Measurements from ENCODE around the gene BAHD1.
"Not testable (repeated sequence)": the region's sequence is repeated elsewhere in the genome, so short reads cannot be mapped to it uniquely, and the experiment has no call there.

Gene BAHD1

GRCh38 chr15:40443255-40443654 is 2.5 kb downstream of the BAHD1 start:
- in situ Hi-C loops (cut with HindIII; ENCODE audit: low sequenced_read_pairs): no loop called here

GRCh38 chr15:40443846-40444245 is 3.1 kb downstream of the BAHD1 start:
- in situ Hi-C loops (cut with HindIII; ENCODE audit: low sequenced_read_pairs): no loop called here

GRCh38 chr15:40444736-40445135 is 4.0 kb downstream of the BAHD1 start:
- in situ Hi-C loops (cut with HindIII; ENCODE audit: low sequenced_read_pairs): no loop called here

- in situ Hi-C loops (cut with HindIII; ENCODE audit: low sequenced_read_pairs): no loop called here
Measured at GRCh38 chr15:40445421-40445922, 4.7 kb downstream of the BAHD1 start.

GRCh38 chr15:40446144-40446543 is 5.4 kb downstream of the BAHD1 start:
- in situ Hi-C loops (cut with HindIII; ENCODE audit: low sequenced_read_pairs): no loop called here

- in situ Hi-C loops (cut with HindIII; ENCODE audit: low sequenced_read_pairs): no loop called here
Measured at GRCh38 chr15:40448354-40448753, 7.6 kb downstream of the BAHD1 start.

- in situ Hi-C loops (cut with HindIII; ENCODE audit: low sequenced_read_pairs): no loop called here
Measured at GRCh38 chr15:40449275-40449674, 8.5 kb downstream of the BAHD1 start.

- in situ Hi-C loops (cut with HindIII; ENCODE audit: low sequenced_read_pairs): no loop called here
Measured at GRCh38 chr15:40450047-40450446, 9.3 kb downstream of the BAHD1 start.

- in situ Hi-C loops (cut with HindIII; ENCODE audit: low sequenced_read_pairs): no loop called here
Measured at GRCh38 chr15:40451527-40452158, 10.9 kb downstream of the BAHD1 start.

- in situ Hi-C loops (cut with HindIII; ENCODE audit: low sequenced_read_pairs): no loop called here
Measured at GRCh38 chr15:40452296-40453090, 11.7 kb downstream of the BAHD1 start.

- in situ Hi-C loops (cut with HindIII; ENCODE audit: low sequenced_read_pairs): not testable (repeated sequence)
Measured at GRCh38 chr15:40453941-40454340, 13.2 kb downstream of the BAHD1 start.

- in situ Hi-C loops (cut with HindIII; ENCODE audit: low sequenced_read_pairs): no loop called here
Measured at GRCh38 chr15:40454904-40455391, 14.2 kb downstream of the BAHD1 start.

- in situ Hi-C loops (cut with HindIII; ENCODE audit: low sequenced_read_pairs): no loop called here
Measured at GRCh38 chr15:40456299-40456712, 15.6 kb downstream of the BAHD1 start.

- in situ Hi-C loops (cut with HindIII; ENCODE audit: low sequenced_read_pairs): no loop called here
Measured at GRCh38 chr15:40456738-40457137, 16.0 kb downstream of the BAHD1 start.

GRCh38 chr15:40458495-40459371 is 18.0 kb downstream of the BAHD1 start:
- in situ Hi-C loops (cut with HindIII; ENCODE audit: low sequenced_read_pairs): no loop called here

- in situ Hi-C loops (cut with HindIII; ENCODE audit: low sequenced_read_pairs): no loop called here
Measured at GRCh38 chr15:40459391-40460015, 18.8 kb downstream of the BAHD1 start.

- in situ Hi-C loops (cut with HindIII; ENCODE audit: low sequenced_read_pairs): no loop called here
Measured at GRCh38 chr15:40460404-40460803, 19.7 kb downstream of the BAHD1 start.

GRCh38 chr15:40461958-40462357 is 21.2 kb downstream of the BAHD1 start:
- in situ Hi-C loops (cut with HindIII; ENCODE audit: low sequenced_read_pairs): no loop called here

GRCh38 chr15:40463279-40463678 is 22.5 kb downstream of the BAHD1 start:
- in situ Hi-C loops (cut with HindIII; ENCODE audit: low sequenced_read_pairs): no loop called here

GRCh38 chr15:40463886-40464545 is 23.3 kb downstream of the BAHD1 start:
- in situ Hi-C loops (cut with HindIII; ENCODE audit: low sequenced_read_pairs): no loop called here
